Measurements from ENCODE around the gene CANT1. TPM values are rescaled to one million over a fixed set of nuclear protein-coding genes. Genes with fewer than 3 reads are reported as not detected.

CANT1 gene
- total and polyA plus RNA-seq, 2 of the 13 experiments (the other 11 are each of a cell fraction or from before 2014, with no cell fraction given) = 34.1 to 42.1 TPM

DNA sequence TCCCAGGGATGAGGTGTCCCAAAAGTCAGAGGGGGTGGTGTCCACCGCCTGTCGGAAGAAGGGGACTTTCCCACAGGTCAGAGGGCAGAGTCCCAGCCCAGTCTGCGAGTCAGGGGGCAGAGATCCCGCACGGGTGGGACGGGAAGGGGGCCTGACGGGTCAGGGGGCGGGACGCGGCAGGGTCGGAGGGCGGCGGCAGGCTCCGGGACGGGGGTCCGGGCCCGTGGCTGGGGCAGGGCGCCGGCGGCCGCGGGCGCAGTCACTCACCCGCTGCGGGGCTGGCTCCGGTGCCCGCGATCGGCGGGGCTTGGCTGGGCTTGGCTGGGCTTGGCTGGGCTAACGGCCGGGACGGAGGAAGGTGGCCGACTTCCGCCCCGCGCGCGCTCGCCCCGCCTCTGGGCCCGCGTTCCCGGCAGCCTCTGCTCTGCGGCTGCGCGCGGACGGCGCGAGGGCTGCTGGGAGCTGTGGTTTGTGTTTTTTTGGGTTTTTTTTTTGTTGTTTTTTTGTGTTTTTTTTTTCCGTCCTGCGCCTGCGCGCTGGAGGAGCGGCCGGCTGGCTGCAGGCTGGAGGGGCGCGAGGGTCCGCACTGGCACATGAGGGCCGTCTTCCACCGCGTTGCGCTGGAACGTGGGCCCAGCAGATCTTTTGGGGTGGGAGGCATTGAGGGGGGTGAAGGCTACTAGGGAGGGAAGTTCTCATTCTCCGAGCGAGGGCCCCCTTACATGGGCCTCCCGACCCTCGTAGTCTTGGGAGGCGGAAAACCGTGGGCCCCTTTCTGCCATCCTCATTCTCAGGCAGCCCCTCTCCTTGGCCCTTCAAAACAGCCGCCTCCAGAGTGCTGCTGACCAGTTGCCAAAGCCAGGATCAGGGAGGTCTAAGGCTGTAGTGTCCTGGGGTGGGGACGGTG is at the start of gene CANT1 (continued):
- TF ChIP-seq, protein P1, sequence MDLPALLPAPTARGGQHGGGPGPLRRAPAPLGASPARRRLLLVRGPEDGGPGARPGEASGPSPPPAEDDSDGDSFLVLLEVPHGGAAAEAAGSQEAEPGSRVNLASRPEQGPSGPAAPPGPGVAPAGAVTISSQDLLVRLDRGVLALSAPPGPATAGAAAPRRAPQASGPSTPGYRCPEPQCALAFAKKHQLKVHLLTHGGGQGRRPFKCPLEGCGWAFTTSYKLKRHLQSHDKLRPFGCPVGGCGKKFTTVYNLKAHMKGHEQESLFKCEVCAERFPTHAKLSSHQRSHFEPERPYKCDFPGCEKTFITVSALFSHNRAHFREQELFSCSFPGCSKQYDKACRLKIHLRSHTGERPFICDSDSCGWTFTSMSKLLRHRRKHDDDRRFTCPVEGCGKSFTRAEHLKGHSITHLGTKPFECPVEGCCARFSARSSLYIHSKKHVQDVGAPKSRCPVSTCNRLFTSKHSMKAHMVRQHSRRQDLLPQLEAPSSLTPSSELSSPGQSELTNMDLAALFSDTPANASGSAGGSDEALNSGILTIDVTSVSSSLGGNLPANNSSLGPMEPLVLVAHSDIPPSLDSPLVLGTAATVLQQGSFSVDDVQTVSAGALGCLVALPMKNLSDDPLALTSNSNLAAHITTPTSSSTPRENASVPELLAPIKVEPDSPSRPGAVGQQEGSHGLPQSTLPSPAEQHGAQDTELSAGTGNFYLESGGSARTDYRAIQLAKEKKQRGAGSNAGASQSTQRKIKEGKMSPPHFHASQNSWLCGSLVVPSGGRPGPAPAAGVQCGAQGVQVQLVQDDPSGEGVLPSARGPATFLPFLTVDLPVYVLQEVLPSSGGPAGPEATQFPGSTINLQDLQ (CRISPR knock-in tag; IDR thresholded peaks at IDR 0.05) = 0 out of 2 replicates have a peak, but pooled peaks have one; percentile 36
- TF ChIP-seq, protein P2, sequence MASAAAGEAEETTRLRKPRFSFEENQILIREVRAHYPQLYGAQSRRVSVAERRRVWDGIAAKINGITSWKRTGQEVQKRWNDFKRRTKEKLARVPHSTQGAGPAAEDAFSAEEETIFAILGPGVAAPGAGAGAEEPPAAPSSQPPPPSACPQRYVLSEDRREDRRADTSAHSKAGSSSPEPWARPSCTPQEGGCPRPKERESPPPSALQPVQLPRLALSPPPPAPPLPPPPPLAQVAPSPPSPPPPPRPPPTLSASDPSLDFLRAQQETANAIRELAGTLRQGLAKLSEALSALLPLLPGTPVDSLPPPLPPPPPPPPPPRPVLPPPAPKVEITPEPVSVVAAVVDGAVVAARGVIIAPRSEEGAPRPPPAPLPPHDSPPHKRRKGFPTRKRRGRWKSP (CRISPR knock-in tag; IDR thresholded peaks at IDR 0.05) = no peak
- TF ChIP-seq ZNF567 (CRISPR knock-in tag; IDR thresholded peaks at IDR 0.05; ENCODE audit: borderline replicate concordance) = 0 out of 2 replicates have a peak, but pooled peaks have one; percentile 19
- TF ChIP-seq, protein P3, sequence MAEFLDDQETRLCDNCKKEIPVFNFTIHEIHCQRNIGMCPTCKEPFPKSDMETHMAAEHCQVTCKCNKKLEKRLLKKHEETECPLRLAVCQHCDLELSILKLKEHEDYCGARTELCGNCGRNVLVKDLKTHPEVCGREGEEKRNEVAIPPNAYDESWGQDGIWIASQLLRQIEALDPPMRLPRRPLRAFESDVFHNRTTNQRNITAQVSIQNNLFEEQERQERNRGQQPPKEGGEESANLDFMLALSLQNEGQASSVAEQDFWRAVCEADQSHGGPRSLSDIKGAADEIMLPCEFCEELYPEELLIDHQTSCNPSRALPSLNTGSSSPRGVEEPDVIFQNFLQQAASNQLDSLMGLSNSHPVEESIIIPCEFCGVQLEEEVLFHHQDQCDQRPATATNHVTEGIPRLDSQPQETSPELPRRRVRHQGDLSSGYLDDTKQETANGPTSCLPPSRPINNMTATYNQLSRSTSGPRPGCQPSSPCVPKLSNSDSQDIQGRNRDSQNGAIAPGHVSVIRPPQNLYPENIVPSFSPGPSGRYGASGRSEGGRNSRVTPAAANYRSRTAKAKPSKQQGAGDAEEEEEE (CRISPR knock-in tag; IDR thresholded peaks at IDR 0.05; ENCODE audit: borderline replicate concordance) = no peak
- no peak for TF ChIP-seq FIP1L1 (IDR thresholded peaks at IDR 0.05; ENCODE audit: borderline replicate concordance, insufficient read depth, low read depth, low read length)
- TF ChIP-seq ZFY (CRISPR knock-in tag; IDR thresholded peaks at IDR 0.05) = peak; percentile 95
- peak; percentile 86 for TF ChIP-seq IKZF4 (CRISPR knock-in tag; IDR thresholded peaks at IDR 0.05; ENCODE audit: borderline replicate concordance, low read depth, not compliant biosample characterization)
- no peak for TF ChIP-seq ZNF337 (CRISPR knock-in tag; IDR thresholded peaks at IDR 0.05; ENCODE audit: borderline replicate concordance, low read depth)
- TF ChIP-seq, protein P4, sequence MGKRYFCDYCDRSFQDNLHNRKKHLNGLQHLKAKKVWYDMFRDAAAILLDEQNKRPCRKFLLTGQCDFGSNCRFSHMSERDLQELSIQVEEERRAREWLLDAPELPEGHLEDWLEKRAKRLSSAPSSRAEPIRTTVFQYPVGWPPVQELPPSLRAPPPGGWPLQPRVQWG (CRISPR knock-in tag; IDR thresholded peaks at IDR 0.05; ENCODE audit: borderline replicate concordance, low read depth) = no peak
- TF ChIP-seq, protein P5, sequence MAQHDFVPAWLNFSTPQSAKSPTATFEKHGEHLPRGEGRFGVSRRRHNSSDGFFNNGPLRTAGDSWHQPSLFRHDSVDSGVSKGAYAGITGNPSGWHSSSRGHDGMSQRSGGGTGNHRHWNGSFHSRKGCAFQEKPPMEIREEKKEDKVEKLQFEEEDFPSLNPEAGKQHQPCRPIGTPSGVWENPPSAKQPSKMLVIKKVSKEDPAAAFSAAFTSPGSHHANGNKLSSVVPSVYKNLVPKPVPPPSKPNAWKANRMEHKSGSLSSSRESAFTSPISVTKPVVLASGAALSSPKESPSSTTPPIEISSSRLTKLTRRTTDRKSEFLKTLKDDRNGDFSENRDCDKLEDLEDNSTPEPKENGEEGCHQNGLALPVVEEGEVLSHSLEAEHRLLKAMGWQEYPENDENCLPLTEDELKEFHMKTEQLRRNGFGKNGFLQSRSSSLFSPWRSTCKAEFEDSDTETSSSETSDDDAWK (CRISPR knock-in tag; IDR thresholded peaks at IDR 0.05) = no peak
- no peak for TF ChIP-seq CENPX (CRISPR knock-in tag; IDR thresholded peaks at IDR 0.05)
- no peak; the same call in 1 of the 2 replicates for TF ChIP-seq TP53 (CRISPR knock-in tag; conservative IDR thresholded peaks at IDR 0.05)
- peak; percentile 71; the same call in 1 of the 2 replicates for TF ChIP-seq ERF (CRISPR knock-in tag; IDR thresholded peaks at IDR 0.05)
- TF ChIP-seq JDP2 (CRISPR knock-in tag; IDR thresholded peaks at IDR 0.05; ENCODE audit: borderline replicate concordance) = no peak
- TF ChIP-seq, protein P6, sequence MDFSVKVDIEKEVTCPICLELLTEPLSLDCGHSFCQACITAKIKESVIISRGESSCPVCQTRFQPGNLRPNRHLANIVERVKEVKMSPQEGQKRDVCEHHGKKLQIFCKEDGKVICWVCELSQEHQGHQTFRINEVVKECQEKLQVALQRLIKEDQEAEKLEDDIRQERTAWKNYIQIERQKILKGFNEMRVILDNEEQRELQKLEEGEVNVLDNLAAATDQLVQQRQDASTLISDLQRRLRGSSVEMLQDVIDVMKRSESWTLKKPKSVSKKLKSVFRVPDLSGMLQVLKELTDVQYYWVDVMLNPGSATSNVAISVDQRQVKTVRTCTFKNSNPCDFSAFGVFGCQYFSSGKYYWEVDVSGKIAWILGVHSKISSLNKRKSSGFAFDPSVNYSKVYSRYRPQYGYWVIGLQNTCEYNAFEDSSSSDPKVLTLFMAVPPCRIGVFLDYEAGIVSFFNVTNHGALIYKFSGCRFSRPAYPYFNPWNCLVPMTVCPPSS (IDR thresholded peaks at IDR 0.05) = no peak
- no peak for TF ChIP-seq MTF2 (CRISPR knock-in tag; IDR thresholded peaks at IDR 0.05; ENCODE audit: borderline replicate concordance)
- no peak for TF ChIP-seq ATF7 (IDR thresholded peaks at IDR 0.05)
- no peak for TF ChIP-seq ATF7 (CRISPR knock-in tag; IDR thresholded peaks at IDR 0.05)
- TF ChIP-seq ZNF20 (CRISPR knock-in tag; IDR thresholded peaks at IDR 0.05) = no peak
